Neural progenitor cell (in vitro differentiated cells): ENCODE results near the gene RPL26.

Source experiments
- EZH2 ChIP-seq: fragments of 200-600 bp; sonication (generic); IDR thresholded peaks from 2 replicates; pipeline ENCODE4 v1.6.1; 2017; ENCODE audit warnings: antibody characterized with exemption, mild to moderate bottlenecking, moderate library complexity
- TF ChIP-seq, protein P1 (sequence below): fragments of 200-600 bp; sonication (generic); IDR thresholded peaks from 2 replicates; pipeline ENCODE4 v1.5.1; 2017; ENCODE audit warnings: antibody characterized with exemption, mild to moderate bottlenecking

DNA sequence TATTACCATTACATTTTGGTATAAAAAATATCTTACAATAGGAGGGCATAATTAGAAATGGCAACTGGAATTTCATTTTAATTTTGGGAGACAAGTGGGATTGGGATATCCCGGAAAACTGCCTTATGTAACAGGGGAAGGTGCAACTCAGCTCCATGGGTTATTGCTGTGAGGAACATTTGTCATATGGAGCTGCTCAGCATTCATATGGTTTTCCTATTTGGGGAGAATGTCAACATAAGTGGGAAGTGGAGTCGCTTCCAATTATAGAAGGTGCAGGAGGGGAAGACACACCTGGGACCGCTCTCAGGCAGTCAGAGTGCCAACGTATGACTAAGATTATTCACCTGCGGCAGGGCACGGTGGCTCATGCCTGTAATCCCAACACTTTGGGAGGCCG, 32.7 kb downstream of the RPL26 start:
- TF ChIP-seq, protein P1, sequence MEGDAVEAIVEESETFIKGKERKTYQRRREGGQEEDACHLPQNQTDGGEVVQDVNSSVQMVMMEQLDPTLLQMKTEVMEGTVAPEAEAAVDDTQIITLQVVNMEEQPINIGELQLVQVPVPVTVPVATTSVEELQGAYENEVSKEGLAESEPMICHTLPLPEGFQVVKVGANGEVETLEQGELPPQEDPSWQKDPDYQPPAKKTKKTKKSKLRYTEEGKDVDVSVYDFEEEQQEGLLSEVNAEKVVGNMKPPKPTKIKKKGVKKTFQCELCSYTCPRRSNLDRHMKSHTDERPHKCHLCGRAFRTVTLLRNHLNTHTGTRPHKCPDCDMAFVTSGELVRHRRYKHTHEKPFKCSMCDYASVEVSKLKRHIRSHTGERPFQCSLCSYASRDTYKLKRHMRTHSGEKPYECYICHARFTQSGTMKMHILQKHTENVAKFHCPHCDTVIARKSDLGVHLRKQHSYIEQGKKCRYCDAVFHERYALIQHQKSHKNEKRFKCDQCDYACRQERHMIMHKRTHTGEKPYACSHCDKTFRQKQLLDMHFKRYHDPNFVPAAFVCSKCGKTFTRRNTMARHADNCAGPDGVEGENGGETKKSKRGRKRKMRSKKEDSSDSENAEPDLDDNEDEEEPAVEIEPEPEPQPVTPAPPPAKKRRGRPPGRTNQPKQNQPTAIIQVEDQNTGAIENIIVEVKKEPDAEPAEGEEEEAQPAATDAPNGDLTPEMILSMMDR = no peak
- TF ChIP-seq EZH2 = no peak
